Measurements from ENCODE around the gene PDE3B. TPM values are rescaled to one million over a fixed set of nuclear protein-coding genes. Genes with fewer than 3 reads are reported as not detected.
"Not testable (repeated sequence)": the region's sequence is repeated elsewhere in the genome, so short reads cannot be mapped to it uniquely, and the experiment has no call there.

PDE3B gene
- total and polyA plus RNA-seq, 2 of the 8 experiments (the other 6 are each of a cell fraction or from before 2014, with no cell fraction given), result 2.7 to 10.9 TPM

DNA sequence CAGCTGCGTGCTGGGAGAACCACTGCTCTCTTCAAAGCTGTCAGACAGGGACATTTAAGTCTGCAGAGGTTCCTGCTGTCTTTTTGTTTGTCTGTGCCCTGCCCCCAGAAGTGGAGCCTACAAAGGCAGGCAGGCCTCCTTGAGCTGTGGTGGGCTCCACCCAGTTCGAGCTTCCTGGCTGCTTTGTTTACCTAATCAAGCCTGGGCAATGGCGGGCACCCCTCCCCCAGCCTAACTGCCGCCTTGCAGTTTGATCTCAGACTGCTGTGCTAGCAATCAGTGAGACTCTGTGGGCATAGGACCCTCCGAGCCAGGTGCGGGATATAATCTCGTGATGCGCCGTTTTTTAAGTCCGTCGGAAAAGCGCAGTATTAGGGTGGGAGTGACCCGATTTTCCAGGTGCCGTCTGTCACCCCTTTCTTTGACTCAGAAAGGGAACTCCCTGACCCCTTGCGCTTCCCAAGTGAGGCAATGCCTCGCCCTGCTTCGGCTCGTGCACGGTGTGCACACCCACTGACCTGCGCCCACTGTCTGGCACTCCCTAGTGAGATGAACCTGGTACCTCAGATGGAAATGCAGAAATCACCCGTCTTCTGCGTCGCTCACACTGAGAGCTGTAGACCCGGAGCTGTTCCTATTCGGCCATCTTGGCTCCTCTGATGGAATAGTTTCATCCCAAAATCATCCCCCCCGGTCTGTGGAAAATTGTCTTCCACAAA lies 9.9 kb upstream of the PDE3B start:
- H2BK20ac ChIP-seq (ENCODE audit: low read length); H3K79me1 ChIP-seq (ENCODE audit: low read depth, low read length); FAIRE-seq; H4K91ac ChIP-seq (replicated peaks; ENCODE audit: insufficient read length, low read length); H3K79me2 ChIP-seq (ENCODE audit: control insufficient read depth in 1 of 2, insufficient read depth in 2 of 2, low read length in 2 of 2); H3K27ac ChIP-seq (ENCODE audit: low read depth, low read length); H3K4me1 ChIP-seq (replicated peaks in 1 of 4; ENCODE audit: control insufficient read depth in 3 of 4, insufficient read depth in 4 of 4, low read length in 3 of 4); H3K23me2 ChIP-seq (ENCODE audit: low read depth, low read length); H3K27me3 ChIP-seq (replicated peaks in 1 of 4; ENCODE audit: control insufficient read depth in 3 of 4, extremely low read depth in 1 of 4, insufficient read depth in 3 of 4, low read length in 3 of 4); H3K18ac ChIP-seq (ENCODE audit: extremely low read depth, low read length); H3K9me3 ChIP-seq (ENCODE audit: insufficient read depth in 2 of 2, low read depth in 1 of 2, low read length in 1 of 2); H3K4me2 ChIP-seq (ENCODE audit: insufficient read depth in 1 of 2, low read depth in 2 of 2, low read length in 2 of 2); H3K14ac ChIP-seq (ENCODE audit: insufficient read length); H3K4ac ChIP-seq (replicated peaks; ENCODE audit: insufficient read length, low read depth, low read length); H2BK12ac ChIP-seq (ENCODE audit: low read depth, low read length); H2BK5ac ChIP-seq (ENCODE audit: low read depth, low read length); H3K56ac ChIP-seq (replicated peaks; ENCODE audit: insufficient read length, low read depth, low read length); H2BK15ac ChIP-seq (ENCODE audit: low read length); H4K5ac ChIP-seq (ENCODE audit: insufficient read length, low read depth, low read length); H4K20me1 ChIP-seq (replicated peaks in 1 of 2; ENCODE audit: control insufficient read depth in 1 of 2, insufficient read depth in 2 of 2, low read length in 2 of 2); H3K4me3 ChIP-seq (ENCODE audit: extremely low read depth in 1 of 4, insufficient read depth in 2 of 4, low read depth in 3 of 4, low read length in 4 of 4); H2BK120ac ChIP-seq (replicated peaks; ENCODE audit: low read depth, low read length); H3K9ac ChIP-seq (replicated peaks in 1 of 4; ENCODE audit: extremely low read depth in 1 of 4, low read depth in 3 of 4, low read length in 3 of 4); H3K23ac ChIP-seq (ENCODE audit: insufficient read length); H3K36me3 ChIP-seq (ENCODE audit: control insufficient read depth in 2 of 4, insufficient read depth in 4 of 4, low read length in 3 of 4); H4K8ac ChIP-seq (ENCODE audit: extremely low read depth, insufficient read depth, low read length); H2AK5ac ChIP-seq (ENCODE audit: low read depth, low read length); H2AFZ ChIP-seq (ENCODE audit: low read length): not testable (repeated sequence)
- ChIA-PET CTCF (ENCODE audit: partially characterized antibody) (interaction anchor here (1.2 to 2.9 kb wide), 2 partner anchors 11 to 272 kb away, joined by 3 to 8 read pairs; partner anchors contain the start of gene PDE3B), POLR2A (ENCODE audit: partially characterized antibody) (interaction anchor here (0.7 to 1.7 kb wide), 5 partner anchors 9 to 272 kb away, joined by 3 to 9 read pairs (median 3); partner anchors contain the start of gene PDE3B)
- peak in 1 of 2 experiments; percentile 72 for DNase-seq (ENCODE audit: low read depth in 1 of 2, low spot score in 2 of 2)
- 69% methylated on average over 11 of the region's 26 CpGs; no CpG with 5 or more reads in 1 of the 2 experiments for WGBS, 2 experiments (ENCODE audit: extremely low coverage in 1 of 2, insufficient coverage in 1 of 2, insufficient read length in 1 of 2, insufficient replicate concordance in 2 of 2, low coverage in 1 of 2, low lambda C conversion rate in 2 of 2, missing lambda C conversion rate in 1 of 2)

Measured in H1 (cell line).